CD4-positive, alpha-beta T cell treated with Interleukin-6 at 100 ng/mL for 8 hours (primary cell): ENCODE measurements around the gene LRIG1.

Experiments used
- DNase-seq: peaks from one replicate; pipeline ENCODE4 v3.0.0-alpha.2; 2020; ENCODE audit warnings: mixed read lengths, low spot score

The LRIG1 gene

DNA sequence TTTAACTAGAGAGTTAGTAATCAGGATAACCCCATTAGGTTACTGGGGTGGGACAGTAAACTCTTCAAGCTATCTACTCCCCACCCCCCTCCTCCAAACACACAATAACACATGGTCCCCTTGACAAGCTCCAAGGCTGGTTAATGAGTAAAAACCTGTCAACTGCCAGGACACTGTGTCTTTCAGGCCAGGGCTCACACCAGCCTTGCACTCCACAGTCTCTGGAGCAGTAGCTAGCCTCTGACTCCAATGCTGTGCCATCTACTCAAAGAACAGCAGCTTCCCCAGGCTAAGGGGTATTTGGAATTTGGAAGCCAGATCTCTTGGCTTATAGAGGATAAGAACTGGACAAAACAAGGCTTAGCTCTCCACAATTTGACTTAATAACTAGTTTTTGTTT is 115.8 kb downstream of the LRIG1 start:
- DNase-seq = no peak

DNA sequence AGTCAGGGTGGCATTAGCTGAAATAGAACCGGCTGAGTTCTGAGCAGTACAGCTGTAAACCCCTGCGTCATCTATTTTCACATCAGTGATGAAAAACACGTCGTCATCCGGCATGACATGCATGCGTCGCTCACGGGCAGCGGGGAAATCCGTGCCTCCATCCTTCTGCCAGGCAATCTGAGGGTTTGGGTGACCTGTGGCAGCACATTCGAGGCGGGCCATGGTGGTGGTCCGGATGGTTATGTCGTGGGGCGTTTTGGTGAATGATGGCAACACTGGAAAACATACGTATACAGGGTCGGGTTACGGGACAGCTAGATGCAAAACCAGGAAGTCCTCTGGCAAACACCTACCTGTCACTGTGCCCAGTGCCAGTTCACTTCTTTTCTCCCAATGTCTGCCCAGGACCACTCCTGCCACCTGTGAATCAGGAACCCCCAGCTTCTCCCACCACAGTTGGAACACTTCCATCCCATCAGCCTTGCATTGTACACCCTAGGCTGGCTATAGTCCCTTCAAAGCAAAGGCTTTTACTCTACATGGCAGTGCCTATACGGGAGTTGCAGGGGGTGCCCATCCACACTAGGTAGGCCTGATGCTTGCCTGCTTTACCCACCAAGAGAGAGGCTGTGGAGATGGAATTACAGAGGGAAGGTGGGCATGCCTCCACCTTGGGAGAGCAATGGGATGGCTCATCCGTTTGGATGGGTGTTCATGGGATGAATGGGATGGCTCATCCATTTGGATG is 116.7 kb downstream of the LRIG1 start:
- no peak for DNase-seq

DNA sequence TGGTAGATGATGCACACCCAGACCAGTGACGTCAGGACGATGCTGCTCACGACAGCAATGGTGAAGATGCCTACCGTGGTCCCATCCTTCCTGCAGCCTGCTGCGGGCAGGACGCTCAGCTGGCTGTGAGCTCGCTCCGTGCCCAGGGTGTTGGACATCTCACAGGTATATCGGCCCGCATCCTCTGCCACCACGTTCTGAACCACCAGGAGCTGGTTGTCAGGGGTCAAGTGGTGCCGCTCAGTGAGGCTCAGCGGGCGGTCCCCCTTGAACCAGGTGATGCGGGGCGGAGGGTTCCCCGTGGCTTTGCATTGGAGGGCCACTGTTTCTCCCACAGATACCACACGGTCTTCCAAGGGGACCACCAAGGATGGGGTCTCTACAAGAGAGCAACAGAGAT is 117.8 kb downstream of the LRIG1 start:
- DNase-seq = no peak

DNA sequence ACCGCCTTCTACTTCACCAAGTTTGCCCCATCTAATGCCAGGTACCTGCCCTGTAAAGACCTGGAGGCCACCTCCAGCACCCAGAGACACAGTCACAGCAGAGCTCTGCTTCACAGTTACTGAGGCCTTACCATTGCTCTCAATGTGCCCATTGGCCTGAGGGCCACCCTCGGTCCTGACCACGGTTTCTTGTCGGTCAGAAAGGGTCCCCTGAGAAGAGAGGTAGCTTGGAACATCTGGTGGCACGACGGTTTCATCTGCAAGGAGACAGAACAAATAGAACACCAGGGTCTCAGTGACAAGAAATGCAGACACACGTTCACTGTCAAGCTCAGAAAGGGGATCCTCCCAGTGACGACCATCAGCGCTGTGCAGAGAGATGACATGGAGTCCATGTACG is 118.7 kb downstream of the LRIG1 start:
- no peak for DNase-seq

DNA sequence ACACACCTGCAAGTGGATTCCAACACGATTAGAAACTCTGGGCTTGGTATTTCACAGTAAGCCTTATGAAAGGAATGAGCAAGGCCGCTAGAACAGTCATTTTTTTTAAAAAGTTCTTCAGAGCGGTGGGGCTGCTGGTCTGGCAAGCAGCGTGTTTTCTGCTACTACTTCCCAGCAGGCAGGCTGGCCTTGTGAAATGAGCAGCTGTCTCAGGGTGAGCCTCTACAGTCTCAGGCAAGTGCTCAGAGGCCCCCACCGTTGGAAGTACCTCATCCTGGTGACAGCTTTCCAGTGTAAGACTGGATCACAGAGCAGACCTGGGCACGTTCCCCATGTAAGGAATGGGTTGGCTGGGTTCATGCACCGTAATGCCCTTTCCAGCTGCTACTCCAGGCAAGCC is 119.2 kb downstream of the LRIG1 start:
- DNase-seq = no peak

DNA sequence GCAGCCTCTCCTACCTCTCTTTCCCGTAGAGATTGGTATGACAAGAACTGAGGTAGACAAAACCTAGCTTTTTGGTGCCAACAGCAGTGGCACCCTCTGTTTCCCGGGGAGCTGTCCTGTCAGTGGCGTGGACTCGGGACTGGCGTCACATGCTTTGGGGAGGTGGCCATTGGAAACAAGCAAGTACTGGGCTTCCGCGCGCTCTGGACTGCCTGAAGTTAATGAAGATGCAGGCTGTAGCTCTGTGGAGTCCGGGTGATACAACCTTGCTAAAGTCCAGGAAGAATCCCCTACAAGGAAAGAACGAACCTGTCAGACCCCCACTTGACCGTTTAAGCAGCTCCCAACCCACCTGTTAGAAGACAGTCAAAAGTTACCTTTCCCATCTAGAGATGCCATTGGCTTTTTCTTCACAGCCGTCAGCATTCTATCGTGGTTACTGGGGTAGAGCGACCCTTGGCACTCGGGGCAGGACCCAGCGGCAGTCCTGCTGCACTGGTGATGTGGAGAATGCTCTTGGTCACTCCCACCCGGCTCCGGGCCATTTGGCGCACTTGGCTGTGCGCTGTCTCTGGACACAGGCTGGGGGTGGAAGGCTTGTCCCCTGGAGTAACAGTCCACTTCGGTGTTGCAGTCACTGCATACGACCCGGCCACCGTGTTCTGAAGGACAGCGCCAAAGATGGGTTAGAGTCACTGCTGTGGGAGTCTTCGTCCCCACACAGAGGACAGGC is 120.5 kb downstream of the LRIG1 start:
- no peak for DNase-seq

DNA sequence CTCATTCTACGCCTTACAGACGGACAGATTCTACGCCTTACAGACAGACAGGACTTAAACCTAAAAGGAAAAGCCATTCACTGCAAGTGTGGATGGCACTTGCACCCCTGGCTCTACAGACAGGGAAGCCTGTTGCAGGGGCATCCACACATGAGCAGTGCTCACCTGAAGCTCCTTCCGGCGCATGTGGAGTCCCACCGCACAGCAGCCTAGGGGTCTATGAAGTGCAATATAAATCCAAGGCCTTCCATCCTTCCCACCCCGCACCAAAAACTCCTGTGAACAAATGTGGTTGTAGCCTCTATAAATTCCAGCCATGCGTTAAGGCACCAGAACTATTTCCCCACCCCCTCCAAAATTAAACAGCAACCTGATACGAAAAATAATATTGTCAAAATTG is 121.3 kb downstream of the LRIG1 start:
- no peak for DNase-seq

DNA sequence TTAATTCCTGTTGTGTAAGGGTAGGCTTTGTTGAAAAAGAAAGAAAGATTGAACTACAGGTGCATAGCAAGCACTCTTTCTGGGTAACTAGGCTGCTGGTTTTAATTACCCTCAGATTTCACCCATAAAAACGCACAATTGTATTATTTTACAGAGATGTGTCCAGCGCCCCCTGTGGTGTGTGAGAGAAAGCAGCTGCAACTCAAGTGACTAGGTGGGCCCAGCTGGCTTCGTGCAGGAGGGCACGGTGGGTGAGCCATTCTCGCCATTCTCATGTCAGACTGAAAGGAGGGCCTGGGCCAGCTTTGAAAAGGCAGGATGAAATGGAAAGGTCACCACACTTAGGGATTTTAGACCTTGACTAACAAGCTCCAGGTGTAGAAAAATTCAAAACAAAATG is 122.6 kb downstream of the LRIG1 start:
- DNase-seq = peak; percentile 36

DNA sequence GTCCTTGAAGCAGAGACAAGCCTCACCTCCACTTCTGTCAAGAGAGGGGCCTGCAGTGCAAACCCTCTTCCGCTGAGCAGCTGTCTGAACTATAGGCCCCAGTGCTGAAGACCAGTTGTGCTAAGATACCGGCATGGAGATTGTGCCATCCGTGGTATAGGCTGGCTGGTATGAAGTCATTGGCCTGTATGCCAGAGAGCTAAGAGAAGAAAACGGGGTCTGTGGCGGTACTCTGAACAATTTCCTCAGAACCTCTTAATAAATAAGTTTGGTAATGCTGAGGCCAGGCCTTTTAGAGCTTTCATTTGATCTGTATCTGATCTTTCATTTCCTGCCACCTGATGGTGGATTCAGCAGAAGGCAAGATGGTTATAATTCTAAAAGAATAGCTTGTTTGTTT is 123.0 kb downstream of the LRIG1 start:
- peak; percentile 30 for DNase-seq

DNA sequence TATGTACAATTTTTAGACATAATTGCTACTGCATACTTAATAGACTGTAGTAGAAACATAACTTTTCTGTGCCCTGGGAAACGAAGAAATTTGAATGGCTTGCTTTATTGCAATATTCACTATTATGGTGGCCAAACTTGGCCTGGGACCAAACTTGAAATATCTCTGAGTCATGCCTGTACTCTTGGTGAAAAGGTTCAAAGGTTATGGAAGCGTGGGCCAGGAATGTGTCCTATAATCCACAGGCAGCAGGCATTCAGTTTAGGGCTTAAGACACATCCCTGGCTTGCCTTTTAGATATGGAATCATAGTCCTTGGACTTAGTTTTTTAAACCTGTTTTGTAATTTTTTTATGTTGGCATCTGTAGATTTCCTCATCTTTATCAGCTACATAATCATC is 124.3 kb downstream of the LRIG1 start:
- DNase-seq = no peak

DNA sequence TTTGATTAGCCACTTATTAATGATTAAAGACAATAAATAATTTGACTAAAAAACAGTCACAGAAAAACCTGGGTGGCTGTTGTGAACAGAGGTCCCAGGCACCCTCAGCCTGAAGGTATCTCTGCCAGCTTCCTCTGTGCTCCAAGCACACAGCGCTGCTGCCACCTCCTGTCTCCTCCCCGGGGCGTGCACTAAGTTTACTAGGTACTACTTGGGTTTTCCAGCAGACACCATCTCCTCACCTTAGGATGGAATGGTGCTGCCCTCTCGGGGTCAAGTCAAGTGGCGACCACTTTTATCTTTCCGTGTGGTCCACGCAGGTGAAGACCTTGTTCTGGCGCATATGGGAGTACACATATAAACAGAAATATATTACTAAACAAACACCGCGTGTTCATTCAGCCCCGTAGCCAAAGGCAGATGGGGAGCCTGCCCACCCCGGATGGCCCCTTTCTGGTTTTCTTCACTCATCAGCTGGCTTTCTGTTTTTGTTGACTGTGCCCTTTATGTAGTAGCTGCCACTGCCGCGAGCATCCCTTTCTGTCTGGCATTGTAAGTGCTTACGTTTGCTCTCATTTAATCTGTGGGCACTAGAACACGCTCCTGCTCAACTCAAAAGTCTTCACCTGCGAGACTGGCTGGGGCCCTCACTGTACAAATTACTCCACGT is 128.0 kb downstream of the LRIG1 start:
- peak; percentile 45 for DNase-seq

DNA sequence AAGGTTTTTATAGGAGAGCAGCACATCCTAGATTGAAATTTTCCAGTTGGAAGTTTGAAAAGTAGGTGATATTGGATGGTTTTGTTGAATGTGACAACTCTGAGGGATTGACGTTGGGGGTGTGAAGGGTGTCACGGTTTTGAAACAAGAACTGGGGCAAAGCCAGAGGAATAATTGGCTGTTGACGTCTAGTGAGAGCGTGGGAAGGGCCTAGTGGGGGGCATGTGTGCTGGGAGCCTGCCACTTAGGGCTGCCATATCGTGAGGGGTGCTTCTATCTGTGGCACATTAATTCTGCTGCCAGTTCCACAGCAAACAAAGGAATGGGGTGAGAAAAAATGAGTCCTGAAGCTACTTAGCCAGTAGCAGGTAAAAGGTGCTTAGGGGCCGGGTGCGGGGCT is 129.4 kb downstream of the LRIG1 start:
- no peak for DNase-seq

DNA sequence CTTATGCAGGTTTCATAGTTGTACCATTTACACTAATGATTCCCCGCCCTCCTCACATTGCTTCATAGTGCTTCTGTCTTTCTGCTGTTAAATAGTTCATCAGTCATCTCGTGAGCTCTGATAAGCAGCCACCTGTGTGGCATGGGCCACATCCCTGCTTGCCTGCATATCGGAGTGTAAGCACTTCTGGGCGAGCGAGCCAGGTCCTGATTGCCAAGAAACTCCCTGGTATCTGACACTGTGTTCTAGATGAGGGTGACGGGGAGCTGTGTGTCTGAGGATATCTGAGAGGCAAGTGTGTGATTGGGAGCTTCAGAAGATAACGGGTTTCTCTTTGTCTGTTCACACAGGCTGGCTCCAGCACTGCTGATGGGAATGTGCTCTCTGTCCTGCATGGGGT is 130.6 kb downstream of the LRIG1 start:
- DNase-seq = no peak

DNA sequence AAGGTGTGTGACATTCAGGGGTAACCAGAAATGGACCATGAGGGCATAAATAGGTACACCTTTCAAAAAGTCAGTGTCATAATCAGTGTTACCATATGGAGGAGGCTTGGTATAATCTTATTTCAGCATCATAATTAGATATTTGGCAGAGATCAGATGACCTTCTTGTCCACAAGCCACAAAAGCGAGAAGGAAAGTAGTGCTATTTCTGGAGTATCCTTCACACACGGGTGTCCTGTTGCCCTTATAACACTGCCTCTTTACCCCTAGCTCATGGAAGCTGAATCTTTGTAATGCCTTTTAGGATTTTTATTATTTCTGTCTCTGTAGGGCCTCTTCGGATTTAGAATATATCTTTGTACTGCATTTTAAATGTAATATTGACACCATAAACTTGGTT is 132.8 kb downstream of the LRIG1 start:
- DNase-seq = no peak

DNA sequence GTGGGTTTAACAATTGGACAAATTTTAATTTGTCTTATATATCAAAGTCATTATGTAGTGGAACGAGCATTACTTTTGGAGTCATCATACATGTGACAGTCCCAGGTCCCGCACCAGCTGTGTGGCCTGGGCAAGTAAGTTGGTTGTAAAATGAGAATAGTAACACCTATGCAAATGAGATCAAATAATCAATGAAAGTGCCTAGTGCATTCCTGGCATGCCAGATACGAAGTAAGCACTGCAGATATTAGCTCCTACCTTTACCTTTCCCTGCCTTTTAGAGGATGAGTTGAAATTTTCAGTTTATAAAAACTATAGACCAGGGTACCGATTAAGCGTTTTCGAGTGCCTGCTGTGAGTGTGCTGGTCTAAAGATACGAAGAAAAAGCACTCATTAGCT is 134.1 kb downstream of the LRIG1 start:
- no peak for DNase-seq

DNA sequence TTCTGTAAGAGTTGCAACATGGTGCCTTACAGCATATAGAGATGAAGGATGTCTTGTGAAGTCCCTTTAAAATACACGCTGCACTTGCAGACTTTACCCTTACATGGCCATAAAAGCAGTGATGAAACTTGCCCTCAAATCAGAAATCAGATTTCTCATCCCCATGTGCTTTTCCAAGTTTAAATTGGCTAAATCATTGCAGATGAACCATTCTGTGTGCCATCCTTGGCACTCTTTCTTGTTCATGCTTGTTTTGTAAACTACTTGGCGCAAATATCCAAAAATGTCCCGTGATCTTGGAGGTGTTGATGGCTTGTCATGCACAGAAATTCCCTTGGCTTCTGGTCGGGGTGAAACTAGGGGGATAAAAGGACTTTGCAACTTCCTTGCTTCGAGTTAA is 135.7 kb downstream of the LRIG1 start:
- DNase-seq = no peak

DNA sequence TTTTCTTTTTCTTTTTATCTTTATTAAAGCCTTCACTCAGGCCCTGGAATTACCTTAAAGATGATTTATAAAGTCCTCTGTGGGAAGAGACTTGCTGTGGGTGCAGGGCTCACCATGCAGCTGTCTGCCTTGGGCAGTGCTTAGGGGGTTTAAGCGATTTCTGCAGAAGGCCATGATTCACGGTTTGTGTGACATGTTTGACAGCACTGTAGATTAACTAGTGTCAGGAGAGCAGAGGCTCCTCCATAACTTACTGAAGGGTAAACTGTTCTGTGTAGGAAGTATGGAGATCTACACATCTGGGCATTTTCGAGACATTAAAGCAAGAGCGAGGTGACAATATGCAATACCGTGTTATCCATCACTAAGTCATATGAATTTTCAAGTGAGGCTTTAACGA is 137.7 kb downstream of the LRIG1 start:
- no peak for DNase-seq

DNA sequence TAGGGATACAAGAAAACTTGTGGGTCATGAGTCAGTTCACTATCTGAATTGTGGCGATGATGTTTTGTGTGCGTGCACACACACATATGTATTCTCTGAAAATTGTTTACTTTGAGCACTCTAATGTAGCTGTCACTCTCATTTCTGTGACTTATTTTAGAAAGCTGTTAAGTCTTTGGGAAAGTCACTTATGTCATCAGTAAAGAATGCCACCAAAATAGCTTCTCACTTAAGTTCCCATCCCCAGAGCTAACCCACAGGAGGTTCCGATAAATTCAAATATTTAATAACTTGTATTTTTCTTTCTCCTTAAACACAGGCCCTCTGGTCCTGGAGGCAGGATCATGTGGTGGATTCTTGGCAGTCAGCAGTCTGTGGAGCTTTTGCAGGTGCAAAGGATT is 138.3 kb downstream of the LRIG1 start:
- no peak for DNase-seq

DNA sequence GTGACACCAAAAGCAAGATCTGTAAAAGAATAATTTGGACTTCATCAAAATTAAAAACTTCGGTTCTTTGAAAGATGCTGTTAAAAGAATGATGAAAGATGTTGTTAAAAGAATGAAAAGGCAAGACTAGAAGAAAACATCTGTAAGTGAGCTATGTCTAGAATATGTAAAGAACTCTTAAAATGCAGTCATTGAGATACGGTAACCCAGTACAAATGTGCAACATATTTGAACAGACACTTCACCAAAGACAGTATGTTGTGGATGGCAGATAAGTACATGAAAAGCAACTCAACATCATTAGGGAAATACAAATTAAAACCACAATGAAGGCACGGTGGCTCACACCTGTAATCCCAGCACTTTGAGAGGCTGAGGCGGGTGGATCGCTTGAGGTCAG is 139.5 kb downstream of the LRIG1 start:
- no peak for DNase-seq

DNA sequence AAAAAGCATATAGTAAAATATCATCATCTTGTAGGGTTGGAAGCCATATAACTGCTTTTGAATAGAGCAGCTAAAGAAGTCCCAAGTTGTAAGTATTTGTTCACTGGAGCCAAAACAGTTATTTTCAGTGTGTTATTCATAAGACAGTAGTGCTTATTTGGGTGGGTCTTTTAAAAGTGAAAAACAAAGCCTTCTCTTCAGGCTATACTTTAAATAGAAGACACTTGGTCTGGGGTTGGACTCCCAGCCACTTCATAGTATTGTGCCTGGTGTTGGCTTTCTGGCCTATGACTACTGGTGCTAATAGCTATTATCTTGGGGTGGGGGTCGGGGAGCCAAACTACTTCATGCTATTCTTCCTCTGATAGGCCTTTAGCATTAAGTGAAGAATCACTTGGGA is 144.8 kb downstream of the LRIG1 start:
- no peak for DNase-seq

DNA sequence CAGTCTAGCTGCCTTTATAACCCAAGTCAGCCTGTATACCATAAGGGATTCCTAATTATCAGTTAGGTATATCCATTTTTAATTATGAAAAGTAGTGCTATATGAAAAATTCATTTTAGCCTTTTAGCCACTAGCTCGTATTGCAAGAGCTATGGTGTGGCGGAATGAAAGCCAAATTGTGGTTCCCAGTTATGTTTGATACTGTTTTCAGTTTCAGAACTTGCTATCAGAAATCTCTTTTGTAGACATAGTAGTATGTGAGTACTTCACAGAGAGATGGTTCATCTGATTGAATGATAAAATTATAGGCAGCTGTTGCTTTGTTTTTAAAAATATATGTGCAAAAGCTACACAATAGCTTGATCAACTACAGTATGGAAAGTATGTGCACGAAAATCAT is 145.4 kb downstream of the LRIG1 start:
- no peak for DNase-seq

DNA sequence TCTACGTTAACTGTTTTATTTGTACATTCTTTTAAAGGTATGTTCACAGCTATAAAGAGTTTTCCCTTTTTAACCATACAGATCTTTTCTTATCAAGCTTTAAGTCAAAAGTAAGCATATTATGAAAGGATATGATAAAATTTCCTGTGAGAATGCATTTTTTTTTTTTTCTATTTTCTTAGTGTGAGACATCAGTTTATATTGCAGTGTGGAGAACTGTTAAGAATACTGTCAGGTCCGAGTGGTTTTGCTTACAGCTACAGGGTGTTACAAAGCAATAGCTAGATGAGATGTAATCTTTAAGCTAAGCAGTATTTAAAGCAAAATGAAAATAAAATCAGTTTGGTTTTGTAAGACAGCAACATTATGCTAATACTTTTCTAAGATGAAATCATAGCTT is 146.8 kb downstream of the LRIG1 start:
- no peak for DNase-seq

DNA sequence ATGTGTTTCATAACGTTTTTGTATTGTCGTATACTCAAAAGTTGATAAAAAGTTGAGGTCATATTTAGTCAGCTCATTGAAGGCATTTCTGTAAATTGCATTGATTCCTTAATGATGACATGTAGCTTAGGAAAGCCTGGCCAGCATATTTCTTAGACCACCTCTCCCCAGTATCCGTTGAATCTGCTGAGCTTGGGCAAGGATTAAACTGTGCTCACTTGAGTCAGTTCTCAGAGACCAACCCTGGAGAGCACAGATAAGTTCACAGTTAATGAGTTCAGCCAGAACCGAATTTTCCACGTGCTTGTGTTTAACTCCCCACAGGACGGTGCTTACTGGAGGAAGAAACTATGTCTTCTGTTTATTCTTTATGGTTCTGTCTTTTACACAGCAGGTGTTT is 147.3 kb downstream of the LRIG1 start:
- DNase-seq = no peak
